BJ (cell line): Measurements from ENCODE around the gene SNX21. TPM values are rescaled to one million over a fixed set of nuclear protein-coding genes. Genes with fewer than 3 reads are reported as not detected.
A peak's percentile ranks its signal among the peaks of the same experiment; 100 is the strongest.

Experiments used
- CTCF ChIA-PET: fragments of 350-600 bp; formaldehyde crosslinking; extraction: SDS; loops from one replicate; lab custom pipeline; 2021; ENCODE audit warnings: antibody characterized with exemption, inconsistent platforms; lab: Yijun Ruan, JAX
- POLR2A ChIA-PET: fragments of 300-600 bp; sonication (Branson Sonifier 250); formaldehyde crosslinking; extraction: SDS; loops from one replicate; lab custom pipeline; 2021; ENCODE audit warnings: antibody characterized with exemption; lab: Charles Lee
- DNase-seq: peaks from one replicate; pipeline ENCODE4 v3.0.0-alpha.2; 2011; ENCODE audit warnings: low read depth
- H3K27me3 ChIP-seq: 2 replicates; pipeline ENCODE4 v1.6.0; 2011; ENCODE audit warnings: low read length; ENCODE audit not compliant: control insufficient read depth, insufficient read depth
- H3K36me3 ChIP-seq: 2 replicates; pipeline ENCODE4 v1.5.1; 2011; ENCODE audit warnings: low read length; ENCODE audit not compliant: control insufficient read depth, insufficient read depth
- H3K4me3 ChIP-seq: 2 replicates; pipeline ENCODE4 v1.5.1; 2011; ENCODE audit warnings: low read depth, mild to moderate bottlenecking, control low read depth, low read length
- CTCF ChIP-seq: IDR thresholded peaks from 2 replicates; pipeline ENCODE4 v1.5.1; 2011; ENCODE audit warnings: low read depth, mild to moderate bottlenecking, control low read depth, inconsistent platforms, low read length, moderate library complexity; ENCODE audit not compliant: insufficient read depth
- polyA plus RNA-seq: library from polyadenylated mRNA; depleted of rRNA; stranded (reverse); fragments of >200 nt; gene quantifications from 2 replicates; pipeline ENCODE4 v1.2.3, GENCODE V29; 2011

The SNX21 gene
- polyA plus RNA-seq, 1 experiment, result 17.8 TPM

DNA sequence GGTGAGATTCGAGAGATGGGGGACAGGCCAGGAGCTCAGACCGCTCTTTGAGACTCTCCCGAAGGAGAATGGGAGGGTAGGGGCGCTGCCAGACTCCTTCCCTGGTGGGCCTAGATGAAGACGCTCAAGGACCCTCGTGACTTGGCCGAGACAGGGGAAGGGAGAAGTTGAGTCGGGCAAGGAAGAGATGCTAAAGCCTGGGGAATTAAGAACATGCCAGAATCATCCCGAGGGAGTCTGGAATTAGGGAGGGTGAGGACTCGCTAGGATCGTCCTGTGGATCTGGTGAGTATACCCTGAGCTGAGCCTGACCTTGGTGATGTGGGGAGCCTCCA lies 20.6 kb upstream of the SNX21 start:
- H3K36me3 ChIP-seq, result peaks cover 12% of the 10 kb centered on the region
- CTCF ChIA-PET, result interaction anchor here (0.8 to 2.0 kb wide), 6 partner anchors 10 to 450 kb away, joined by 3 to 11 read pairs (median 3); partner anchors contain the start of gene SYS1
- no peak for DNase-seq
- no peaks in the 10 kb centered on the region for H3K27me3 ChIP-seq
- POLR2A ChIA-PET, result interaction anchor here (0.6 kb wide), 1 partner anchor 1502 kb away, joined by 3 read pairs; the partner anchor contains the start of gene FITM2
- H3K4me3 ChIP-seq, result peak overlapping the region; percentile 60
- no peak for TF ChIP-seq CTCF

GRCh38 chr20:45813489-45813888 lies 20.1 kb upstream of the SNX21 start:
- peaks cover 12% of the 10 kb centered on the region for H3K36me3 ChIP-seq
- POLR2A ChIA-PET, result no interaction called here
- peak overlapping the region; percentile 60 for H3K4me3 ChIP-seq
- CTCF ChIA-PET, result interaction anchor here (1.0 to 2.0 kb wide), 5 partner anchors 10 to 174 kb away, joined by 3 to 11 read pairs (median 3); no protein-coding TSS in a partner anchor
- TF ChIP-seq CTCF, result no peak
- DNase-seq, result no peak
- no peaks in the 10 kb centered on the region for H3K27me3 ChIP-seq

DNA sequence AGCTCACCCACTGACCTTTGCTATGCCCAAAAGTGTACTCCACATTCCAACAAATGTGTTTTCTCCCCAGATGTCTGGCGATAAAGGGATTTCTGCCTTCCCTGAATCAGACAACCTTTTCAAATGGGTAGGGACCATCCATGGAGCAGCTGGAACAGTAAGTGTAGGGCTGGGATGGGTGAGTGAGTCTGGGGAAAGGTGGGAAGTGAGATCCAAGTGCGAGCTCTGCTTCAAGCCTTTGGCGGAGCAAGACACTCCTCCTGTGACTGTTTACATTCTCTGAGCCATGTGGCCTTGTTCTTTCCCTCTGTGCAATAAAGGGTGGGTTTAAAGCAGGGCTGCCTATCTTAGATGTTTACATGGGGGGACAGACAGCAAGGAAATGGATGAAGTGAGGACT lies 19.3 kb upstream of the SNX21 start:
- CTCF ChIA-PET, result interaction anchor here (1.3 to 2.0 kb wide), 2 partner anchors 9 to 156 kb away, joined by 3 to 11 read pairs; no protein-coding TSS in a partner anchor
- H3K27me3 ChIP-seq, result no peaks in the 10 kb centered on the region
- H3K4me3 ChIP-seq, result no peak overlapping the region
- H3K36me3 ChIP-seq, result peaks cover 7% of the 10 kb centered on the region
- POLR2A ChIA-PET, result interaction anchor here (0.7 kb wide), 1 partner anchor 20 kb away, joined by 3 read pairs; no protein-coding TSS in a partner anchor
- TF ChIP-seq CTCF, result no peak
- no peak for DNase-seq

GRCh38 chr20:45816951-45817350 lies 16.6 kb upstream of the SNX21 start:
- DNase-seq, result no peak
- CTCF ChIA-PET, result interaction anchor here (0.8 to 3.6 kb wide), 6 partner anchors 9 to 73 kb away, joined by 3 to 11 read pairs (median 4); partner anchors contain the start of genes SNX21 and SPATA25

More at GRCh38 chr20:45816951-45817350, 16.6 kb upstream of the SNX21 start:
- no peak overlapping the region for H3K4me3 ChIP-seq
- POLR2A ChIA-PET, result interaction anchor here (0.6 to 1.4 kb wide), 2 partner anchors 9 to 11 kb away, joined by 4 to 8 read pairs; no protein-coding TSS in a partner anchor
- no peaks in the 10 kb centered on the region for H3K27me3 ChIP-seq
- no peaks in the 10 kb centered on the region for H3K36me3 ChIP-seq
- TF ChIP-seq CTCF, result no peak
